ENCODE data around the gene CCIN. TPM values are rescaled to one million over a fixed set of nuclear protein-coding genes. Genes with fewer than 3 reads are reported as not detected.
A peak's percentile ranks its signal among the peaks of the same experiment; 100 is the strongest.

The CCIN gene
- total and polyA plus RNA-seq, 2 experiments from 2014 or later, result 1.4 to 2.8 TPM

DNA sequence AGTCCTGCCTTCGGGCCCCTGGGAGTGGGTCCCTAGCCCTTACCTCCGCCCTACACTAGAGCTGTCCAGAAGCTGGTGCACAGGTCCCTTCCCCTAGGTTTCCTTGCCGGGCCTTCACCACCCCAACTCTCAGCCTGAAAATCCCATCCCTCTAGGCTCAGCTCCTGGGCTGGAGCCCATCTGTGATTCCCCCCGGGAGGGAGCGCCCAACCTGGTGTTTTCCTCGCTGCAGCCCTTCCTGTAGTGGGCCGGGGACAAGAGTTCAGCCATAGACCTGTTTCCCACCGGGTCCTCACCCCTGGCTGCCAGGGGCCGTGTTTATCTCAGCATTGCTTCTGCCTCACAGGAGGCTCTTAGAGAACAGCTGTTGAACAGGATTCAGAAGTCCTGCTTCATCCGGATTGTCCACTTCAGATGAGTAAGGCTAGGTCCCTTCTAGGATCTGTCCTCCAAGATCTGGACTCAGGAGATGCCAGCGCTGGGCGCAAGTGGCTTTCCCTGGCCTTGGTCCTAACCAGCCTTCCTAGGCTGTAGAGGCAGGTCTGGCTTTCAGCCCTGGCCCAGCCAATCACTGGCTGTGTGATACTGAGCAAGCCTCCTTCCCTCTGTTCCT, 31.7 kb upstream of the CCIN start:
- Histone ChIP-seq H3K27ac (no peak overlapping the region), H3K79me2 (ENCODE audit: insufficient read depth) (peaks cover 45% of the 10 kb centered on the region), H3F3A (ENCODE audit: insufficient read depth) (no peaks in the 10 kb centered on the region), H3K36me3 (ENCODE audit: low read depth) (no peaks in the 10 kb centered on the region), H3K9me3 (ENCODE audit: low read depth) (no peaks in the 10 kb centered on the region), H3K4me3 (peak overlapping the region; percentile 80), H3K27me3 (replicated peaks; ENCODE audit: insufficient read depth) (no peaks in the 10 kb centered on the region), H3K9me2 (ENCODE audit: insufficient read depth) (no peaks in the 10 kb centered on the region), H3K4me2 (ENCODE audit: unreplicated experiment) (peak overlapping the region; percentile 83), H3K9ac (peak overlapping the region; percentile 73), H2AFZ (peak overlapping the region; percentile 89), H4K20me1 (ENCODE audit: insufficient read depth) (no peaks in the 10 kb centered on the region), H3K4me1 (ENCODE audit: insufficient read depth) (0 out of 2 replicates have a peak, but pooled peaks cover 6% of the 10 kb centered on the region)
- WGBS, 2 experiments (ENCODE audit: low coverage in 1 of 2, low lambda C conversion rate in 2 of 2, missing lambda C conversion rate in 2 of 2), result 13% methylated on average over 12 of the region's 12 CpGs
- peak; percentile 62 for DNase-seq
- TF ChIP-seq EZH2 (IDR thresholded peaks at IDR 0.05; ENCODE audit: insufficient read depth, poor library complexity, severe bottlenecking), result no peak
- TF ChIP-seq EZH2phosphoT487 (IDR thresholded peaks at IDR 0.05; ENCODE audit: insufficient read depth, low read depth), result no peak
- in situ Hi-C loops (cut with MboI), result no loop called here

DNA sequence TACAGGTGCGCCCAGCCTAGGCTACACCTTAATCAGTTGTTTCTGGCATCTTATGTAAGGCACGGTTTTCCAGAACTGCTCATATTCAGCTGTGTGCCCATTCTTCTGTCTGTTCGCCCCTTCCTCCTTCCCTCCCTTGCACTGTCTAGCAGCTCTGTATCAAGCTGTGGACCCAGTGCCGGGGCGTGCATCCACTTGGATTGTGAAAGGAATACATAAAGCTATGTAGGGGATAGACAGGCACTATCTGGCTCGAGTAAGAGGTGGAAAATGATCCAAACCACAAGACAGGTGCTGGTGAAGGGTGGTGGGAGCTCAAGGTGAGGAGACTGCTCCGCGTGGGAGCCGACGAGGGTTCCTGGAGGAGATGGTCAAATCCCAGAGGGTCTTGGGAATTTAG, 30.7 kb upstream of the CCIN start:
- Histone ChIP-seq H3K4me1 (ENCODE audit: insufficient read depth) (0 out of 2 replicates have a peak, but pooled peaks cover 6% of the 10 kb centered on the region), H3K9me3 (ENCODE audit: low read depth) (no peaks in the 10 kb centered on the region), H2AFZ (no peak overlapping the region), H3K9ac (no peak overlapping the region), H3K9me2 (ENCODE audit: insufficient read depth) (no peaks in the 10 kb centered on the region), H3K4me3 (no peak overlapping the region), H3K79me2 (ENCODE audit: insufficient read depth) (peaks cover 53% of the 10 kb centered on the region), H3K27me3 (replicated peaks; ENCODE audit: insufficient read depth) (no peaks in the 10 kb centered on the region), H3K36me3 (ENCODE audit: low read depth) (no peaks in the 10 kb centered on the region), H4K20me1 (ENCODE audit: insufficient read depth) (no peaks in the 10 kb centered on the region), H3K27ac (no peak overlapping the region), H3F3A (ENCODE audit: insufficient read depth) (no peaks in the 10 kb centered on the region), H3K4me2 (ENCODE audit: unreplicated experiment) (no peak overlapping the region)
- TF ChIP-seq EZH2phosphoT487 (IDR thresholded peaks at IDR 0.05; ENCODE audit: insufficient read depth, low read depth) (no peak), EZH2 (IDR thresholded peaks at IDR 0.05; ENCODE audit: insufficient read depth, poor library complexity, severe bottlenecking) (no peak)
- DNase-seq, result no peak
- in situ Hi-C loops (cut with MboI), result no loop called here
- WGBS, 2 experiments (ENCODE audit: low coverage in 1 of 2, low lambda C conversion rate in 2 of 2, missing lambda C conversion rate in 2 of 2), result 91 to 93% methylated on average over 10 of the region's 10 CpGs

DNA sequence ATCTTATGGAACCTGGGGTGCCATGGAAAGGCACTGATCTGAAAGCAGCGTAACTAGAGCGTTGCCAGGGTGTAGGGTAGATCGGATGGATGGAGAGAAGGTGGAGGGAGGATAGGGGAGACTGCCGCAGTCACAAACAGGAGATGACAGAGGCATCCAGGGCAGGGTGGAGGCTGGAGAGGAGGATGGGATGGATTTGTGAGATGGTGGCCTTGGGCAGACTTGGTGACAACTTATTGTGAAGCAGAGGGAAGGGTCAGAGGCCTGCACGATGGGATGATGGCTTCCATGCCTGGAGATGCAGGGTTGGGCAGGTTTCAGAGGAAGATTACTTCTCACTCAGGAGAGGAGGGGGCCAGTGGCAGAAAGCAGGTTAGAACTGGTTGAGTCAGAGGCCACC, 30.3 kb upstream of the CCIN start:
- no peak for DNase-seq
- Histone ChIP-seq H3K4me3 (no peak overlapping the region), H3F3A (ENCODE audit: insufficient read depth) (no peaks in the 10 kb centered on the region), H3K9me2 (ENCODE audit: insufficient read depth) (no peaks in the 10 kb centered on the region), H3K4me2 (ENCODE audit: unreplicated experiment) (no peak overlapping the region), H4K20me1 (ENCODE audit: insufficient read depth) (no peaks in the 10 kb centered on the region), H3K27me3 (replicated peaks; ENCODE audit: insufficient read depth) (no peaks in the 10 kb centered on the region), H3K36me3 (ENCODE audit: low read depth) (no peaks in the 10 kb centered on the region), H3K79me2 (ENCODE audit: insufficient read depth) (peaks cover 53% of the 10 kb centered on the region), H2AFZ (no peak overlapping the region), H3K27ac (no peak overlapping the region), H3K4me1 (ENCODE audit: insufficient read depth) (0 out of 2 replicates have a peak, but pooled peaks cover 6% of the 10 kb centered on the region), H3K9me3 (ENCODE audit: low read depth) (no peaks in the 10 kb centered on the region), H3K9ac (no peak overlapping the region)
- 84 to 91% methylated on average over 5 of the region's 5 CpGs for WGBS, 2 experiments (ENCODE audit: low coverage in 1 of 2, low lambda C conversion rate in 2 of 2, missing lambda C conversion rate in 2 of 2)
- in situ Hi-C loops (cut with MboI), result no loop called here
- no peak for TF ChIP-seq EZH2 (IDR thresholded peaks at IDR 0.05; ENCODE audit: insufficient read depth, poor library complexity, severe bottlenecking)
- no peak for TF ChIP-seq EZH2phosphoT487 (IDR thresholded peaks at IDR 0.05; ENCODE audit: insufficient read depth, low read depth)

DNA sequence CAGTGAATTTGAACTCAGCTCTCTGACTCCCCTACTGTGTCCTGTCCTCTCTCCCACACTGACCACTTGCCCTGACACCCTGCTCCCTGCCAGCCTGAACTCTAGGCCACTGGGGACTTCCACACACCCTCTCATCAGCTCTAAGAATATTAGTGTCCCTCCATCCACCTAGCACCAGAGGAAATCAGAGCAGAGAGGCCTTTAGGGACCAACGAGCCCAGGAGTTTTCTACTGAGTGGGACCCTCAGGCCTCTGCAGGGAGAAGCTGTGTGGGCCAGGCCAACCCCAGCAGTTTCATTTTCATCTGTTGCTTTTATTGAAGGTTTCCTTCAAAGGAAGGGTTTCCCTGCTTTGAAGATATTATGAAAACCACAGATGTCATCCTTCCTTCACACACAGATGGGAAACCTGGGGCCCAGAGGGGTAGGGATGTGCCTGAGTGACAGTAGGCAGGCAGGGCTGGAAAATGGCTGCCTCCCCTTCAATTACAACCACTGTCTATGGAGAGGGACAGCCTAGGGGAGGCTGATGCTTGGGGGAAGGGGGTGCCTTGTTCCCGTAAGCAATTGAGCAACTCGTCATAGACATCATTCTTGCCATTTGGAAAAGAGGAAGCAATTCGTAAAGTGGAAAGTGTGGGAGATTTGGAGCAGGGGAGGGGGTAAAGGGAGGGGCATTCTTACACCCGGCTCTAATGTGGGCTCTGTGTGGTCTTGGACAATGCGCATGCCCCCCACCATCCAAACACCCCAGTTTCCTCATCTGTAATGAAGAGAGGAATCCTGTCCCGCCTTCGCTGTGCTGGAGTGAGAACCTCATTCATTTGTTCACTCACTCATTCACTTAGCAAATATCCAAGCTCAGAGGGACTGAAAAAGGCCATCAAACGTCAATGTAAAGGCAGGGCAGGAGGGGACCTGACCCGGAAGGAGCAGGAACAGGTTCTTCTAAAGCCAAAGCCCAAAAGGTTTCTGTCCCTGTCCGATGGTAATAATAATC, 28.8 kb upstream of the CCIN start:
- H3K4me1 ChIP-seq (ENCODE audit: insufficient read depth), result 0 out of 2 replicates have a peak, but pooled peaks cover 6% of the 10 kb centered on the region
- H3K9ac ChIP-seq, result no peak overlapping the region
- H2AFZ ChIP-seq, result no peak overlapping the region
- no peaks in the 10 kb centered on the region for H3K9me2 ChIP-seq (ENCODE audit: insufficient read depth)
- DNase-seq, result no peak
- no peaks in the 10 kb centered on the region for H3K36me3 ChIP-seq (ENCODE audit: low read depth)
- H3K27me3 ChIP-seq (replicated peaks; ENCODE audit: insufficient read depth), result no peaks in the 10 kb centered on the region
- no peaks in the 10 kb centered on the region for H3F3A ChIP-seq (ENCODE audit: insufficient read depth)
- H3K9me3 ChIP-seq (ENCODE audit: low read depth), result no peaks in the 10 kb centered on the region
- TF ChIP-seq EZH2phosphoT487 (IDR thresholded peaks at IDR 0.05; ENCODE audit: insufficient read depth, low read depth) (no peak), EZH2 (IDR thresholded peaks at IDR 0.05; ENCODE audit: insufficient read depth, poor library complexity, severe bottlenecking) (no peak)
- whole genome bisulfite sequencing, 2 experiments (ENCODE audit: low coverage in 1 of 2, low lambda C conversion rate in 2 of 2, missing lambda C conversion rate in 2 of 2), result 84 to 87% methylated on average over 11 of the region's 11 CpGs
- H3K27ac ChIP-seq, result no peak overlapping the region
- in situ Hi-C loops (cut with MboI), result no loop called here
- H3K4me2 ChIP-seq (ENCODE audit: unreplicated experiment), result no peak overlapping the region
- no peak overlapping the region for H3K4me3 ChIP-seq
- peaks cover 53% of the 10 kb centered on the region for H3K79me2 ChIP-seq (ENCODE audit: insufficient read depth)
- no peaks in the 10 kb centered on the region for H4K20me1 ChIP-seq (ENCODE audit: insufficient read depth)

All from GM23248 (cell line).